K562 (cell line): ENCODE results near the gene IRF2. TPM values are rescaled to one million over a fixed set of nuclear protein-coding genes. Genes with fewer than 3 reads are reported as not detected.

Experiments
- ATAC-seq: fragments of 200-7000 bp; cut with Tn5 transposase; 3 replicates; pipeline ENCODE4 v1.9.1; 2020; ENCODE audit warnings: moderate library complexity
- BruUV-seq: library from RNA; stranded (reverse); fragments of 400-500 nt; replicated peaks from 2 replicates; lab custom pipeline; 2021; lab: Mats Ljungman, UMichigan
- CTCF ChIA-PET: fragments of 300-600 bp; formaldehyde crosslinking; extraction: SDS; loops from one replicate; lab custom pipeline; 2021; ENCODE audit warnings: low intra/inter-chr PET ratio; lab: Yijun Ruan, JAX
- POLR2A ChIA-PET: fragments of 300-600, 350-650 bp; sonication (Branson Sonifier 250); formaldehyde crosslinking; extraction: SDS; loops from one replicate; lab custom pipeline; 2021; ENCODE audit warnings: antibody characterized with exemption, inconsistent platforms; lab: Yijun Ruan, JAX
- DNase-seq, 4 experiments: peaks; one replicate each; pipeline versions ENCODE4 v3.0.0 to v3.0.0-alpha.2; 2011 to 2018; ENCODE audit warnings: low spot score in 3 of 4, mixed read lengths in 3 of 4; ENCODE audit errors: extremely low read depth in 1 of 4
- FAIRE-seq: peaks from 2 replicates; lab custom pipeline; 2011; peaks lifted over from hg19 to GRCh38; lab: Jason Lieb, UNC
- H2AFZ ChIP-seq: 2 replicates; pipeline ENCODE4 v1.6.0; 2011; ENCODE audit warnings: low read depth, low read length, control low read depth, inconsistent platforms
- H3K27ac ChIP-seq: fragments of 200-600 bp; 3 replicates; pipeline ENCODE4 v1.8.0; 2011; ENCODE audit warnings: low read depth, mild to moderate bottlenecking, control low read depth, inconsistent platforms, low read length, moderate library complexity, mixed read lengths; ENCODE audit errors: extremely low read depth
- H3K27me3 ChIP-seq, 2 experiments: fragments of 300-600 bp in 1 of 2; 2 replicates in 1 of 2; 3 replicates in 1 of 2; pipeline versions ENCODE4 v1.6.0 to v1.8.0; 2011; ENCODE audit warnings: inconsistent platforms in 2 of 2, low read length in 2 of 2, mild to moderate bottlenecking in 1 of 2, mixed read lengths in 1 of 2, moderate library complexity in 1 of 2; ENCODE audit not compliant: control insufficient read depth in 2 of 2, insufficient read depth in 2 of 2
- H3K36me3 ChIP-seq: fragments of 300-600 bp; 3 replicates; pipeline ENCODE4 v1.8.0; 2011; ENCODE audit warnings: mild to moderate bottlenecking, low read length, inconsistent platforms; ENCODE audit not compliant: control insufficient read depth, insufficient read depth
- H3K4me1 ChIP-seq, 2 experiments: fragments of 200-600 bp in 1 of 2; replicated peaks in 1 of 2; 2 replicates in 1 of 2; 3 replicates in 1 of 2; pipeline versions ENCODE4 v1.5.1 to v1.8.0; 2011; ENCODE audit warnings: inconsistent platforms in 2 of 2, low read length in 2 of 2, mild to moderate bottlenecking in 1 of 2, mixed read lengths in 1 of 2, moderate library complexity in 1 of 2; ENCODE audit not compliant: control insufficient read depth in 2 of 2, insufficient read depth in 2 of 2
- H3K4me2 ChIP-seq: 2 replicates; pipeline ENCODE4 v1.6.1; 2011; ENCODE audit warnings: low read length, control low read depth, inconsistent platforms, mixed read lengths; ENCODE audit not compliant: insufficient read depth
- H3K4me3 ChIP-seq: fragments of 200-600 bp; sonication (generic), shearing (Covaris generic); 2 replicates; pipeline ENCODE4 v1.5.1; 2016; ENCODE audit warnings: control low read depth, inconsistent platforms
- H3K79me2 ChIP-seq: fragments of 200-600 bp; 3 replicates; pipeline ENCODE4 v1.8.0; 2011; ENCODE audit warnings: low read length, inconsistent platforms; ENCODE audit not compliant: control insufficient read depth, insufficient read depth
- H3K9ac ChIP-seq, 2 experiments: 2 replicates each; pipeline versions ENCODE4 v1.6.0 to v1.6.1; 2011; ENCODE audit warnings: low read depth in 2 of 2, low read length in 2 of 2, control low read depth in 1 of 2, inconsistent platforms in 1 of 2, mild to moderate bottlenecking in 1 of 2, mixed read lengths in 1 of 2; ENCODE audit not compliant: insufficient read depth in 1 of 2
- H3K9me1 ChIP-seq: one replicate; pipeline ENCODE4 v1.6.0; 2011; ENCODE audit warnings: inconsistent platforms, mild to moderate bottlenecking, low read length, moderate library complexity; ENCODE audit not compliant: control insufficient read depth, insufficient read depth
- H3K9me3 ChIP-seq: replicated peaks from 2 replicates; pipeline ENCODE4 v1.5.1; 2011; ENCODE audit warnings: low read depth, low read length, inconsistent platforms; ENCODE audit not compliant: control insufficient read depth, insufficient read depth
- H4K20me1 ChIP-seq: replicated peaks from 2 replicates; pipeline ENCODE4 v1.6.1; 2011; ENCODE audit warnings: low read length, inconsistent platforms, mixed read lengths; ENCODE audit not compliant: control insufficient read depth, insufficient read depth
- CBX8 ChIP-seq: fragments of 200-600 bp; sonication (generic); IDR thresholded peaks from 2 replicates; pipeline ENCODE4 v1.6.1; 2012; ENCODE audit warnings: borderline replicate concordance, mixed run types, low read depth, mild to moderate bottlenecking, moderate library complexity, mixed read lengths, low read length, control low read depth, inconsistent platforms; ENCODE audit not compliant: poor library complexity, severe bottlenecking; ENCODE audit errors: extremely low read depth
- DDX20 ChIP-seq: fragments of 450-650 bp; IDR thresholded peaks from 2 replicates; pipeline ENCODE4 v1.6.1; 2016; ENCODE audit warnings: missing genetic modification characterization, low read depth, mild to moderate bottlenecking, missing compliant biosample characterization, moderate library complexity
- ELF2 ChIP-seq: fragments of 250-450 bp; sonication (Bioruptor Pico); IDR thresholded peaks from 2 replicates; pipeline ENCODE4 v1.5.0; 2021; ENCODE audit warnings: mild to moderate bottlenecking
- PHTF2 ChIP-seq: fragments of 250-450 bp; sonication (Bioruptor Pico); IDR thresholded peaks from 2 replicates; pipeline ENCODE4 v1.5.0; 2021; ENCODE audit warnings: mild to moderate bottlenecking
- PTTG1 ChIP-seq: fragments of 450-650 bp; IDR thresholded peaks from 2 replicates; pipeline ENCODE4 v1.6.1; 2016; ENCODE audit warnings: low read depth, mild to moderate bottlenecking, missing genetic modification characterization, missing compliant biosample characterization
- SIX5 ChIP-seq, 2 experiments: IDR thresholded peaks; 2 replicates each; pipeline ENCODE4 v1.6.1; 2011; ENCODE audit warnings: low read length in 2 of 2, borderline replicate concordance in 1 of 2, low read depth in 1 of 2, mild to moderate bottlenecking in 1 of 2, moderate library complexity in 1 of 2; ENCODE audit not compliant: insufficient read depth in 1 of 2
- SREBF1 ChIP-seq: fragments of 150-350 bp; IDR thresholded peaks from 2 replicates; pipeline ENCODE4 v1.6.1; 2014; ENCODE audit warnings: antibody characterized with exemption, low read depth, low read length, borderline replicate concordance
- ZNF175 ChIP-seq: fragments of 200-800 bp; sonication (Bioruptor generic); IDR thresholded peaks from 2 replicates; pipeline ENCODE4 v1.6.1; 2016; ENCODE audit warnings: low read depth, mild to moderate bottlenecking, missing genetic modification characterization, missing compliant biosample characterization
- ZNF217 ChIP-seq: sonication (generic); formaldehyde crosslinking; IDR thresholded peaks from 2 replicates; pipeline ENCODE4 v1.8.0; 2022; ENCODE audit warnings: mild to moderate bottlenecking, missing genetic modification reagents
- ZNF668 ChIP-seq: fragments of 250-450 bp; sonication (Bioruptor Pico); IDR thresholded peaks from 2 replicates; pipeline ENCODE4 v1.8.0; 2022; ENCODE audit warnings: mild to moderate bottlenecking, inconsistent platforms
- WGBS: fragments of 100-300 bp; shearing (Covaris generic); methylation state at CpG from one replicate; pipeline ENCODE4 v1.1.6; 2016; ENCODE audit warnings: low coverage, mixed read lengths; ENCODE audit not compliant: insufficient coverage; ENCODE audit errors: missing lambda C conversion rate; 5-methylcytosine and 5-hydroxymethylcytosine counted together
- in situ Hi-C: fragments of 300-500 bp; cut with MboI; formaldehyde crosslinking; loops from 4 replicates; pipeline ENCODE4 v1.15.0; 2018; ENCODE audit warnings: inconsistent platforms, mixed read lengths
- intact Hi-C: fragments of 100-400 bp; cut with micrococcal nuclease; formaldehyde crosslinking; loops from 2 replicates; pipeline ENCODE4 v1.14.2; 2022
- polyA plus RNA-seq, 8 experiments: library from polyadenylated mRNA; depleted of rRNA in 4 of 8; stranded (reverse) in 5 of 8; unstranded in 3 of 8; fragments of >200 nt; fragmentation: Nextera tagmentation in 2 of 8; fragmentation: Illumina TruSeq in 1 of 8; extraction: Ambion mirVana in 2 of 8; extraction: Trizol in 1 of 8; gene quantifications; 2 replicates each; pipeline versions ENCODE4 v1.2.1 to v1.2.3, GENCODE V29; 2011 to 2014; ENCODE audit warnings: inconsistent platforms in 1 of 8, missing spikeins in 1 of 8
- total RNA-seq, 7 experiments: library from RNA; depleted of rRNA in 6 of 7; stranded (reverse); fragments of >200 nt in 6 of 7; fragmentation: Illumina TruSeq in 2 of 7; extraction: Trizol in 2 of 7; gene quantifications; 2 replicates each; pipeline versions ENCODE4 v1.2.1 to v1.2.3, GENCODE V29; 2011 to 2021; ENCODE audit warnings: low replicate concordance in 1 of 7
- TF ChIP-seq, protein P1 (sequence below): fragments of 450-650 bp; IDR thresholded peaks from 2 replicates; pipeline ENCODE4 v1.6.1; 2016; ENCODE audit warnings: borderline replicate concordance
- TF ChIP-seq, protein P2 (sequence below): fragments of 450-650 bp; IDR thresholded peaks from 2 replicates; pipeline ENCODE4 v1.6.1; 2018; ENCODE audit not compliant: partially characterized antibody

IRF2 gene
- total and polyA plus RNA-seq, 9 of the 15 experiments (the other 6 are each of a cell fraction or from before 2014, with no cell fraction given), result 7.1 to 17.1 (median 11.3) TPM

DNA sequence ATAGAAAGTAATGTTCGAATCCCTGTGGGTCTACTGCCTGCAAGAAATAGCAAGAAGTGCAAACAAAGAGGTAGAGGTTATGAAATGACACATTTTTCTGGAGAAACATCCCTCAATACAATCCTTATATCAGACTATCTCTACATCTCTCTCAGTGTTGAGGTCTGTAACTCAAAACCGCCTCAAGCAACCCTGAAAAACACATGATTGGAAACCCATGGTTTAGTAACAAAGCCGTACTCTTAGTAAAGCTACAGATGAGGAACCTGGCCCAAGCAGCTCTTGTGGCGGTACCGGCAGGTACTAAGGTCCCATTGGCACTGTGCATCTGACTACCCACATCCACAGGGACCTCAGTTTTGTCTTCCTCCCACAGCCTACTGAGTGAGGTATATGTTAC, 53.9 kb downstream of the IRF2 start:
- no peaks in the 10 kb centered on the region for H3K27me3 ChIP-seq
- no peak overlapping the region for H2AFZ ChIP-seq
- intact Hi-C loops, result no loop called here
- no peak overlapping the region for H3K9ac ChIP-seq
- in situ Hi-C loops, result no loop called here
- peaks cover 6% of the 10 kb centered on the region; the same call in 1 of the 3 replicates for H3K79me2 ChIP-seq
- H3K27ac ChIP-seq, result no peak overlapping the region
- H3K9me1 ChIP-seq, result no peaks in the 10 kb centered on the region
- H3K4me3 ChIP-seq, result no peak overlapping the region
- peaks cover 32% of the 10 kb centered on the region for H3K36me3 ChIP-seq
- FAIRE-seq (no peak), DNase-seq (no peak), ATAC-seq (no peak)
- 87% methylated on average over 5 of the region's 5 CpGs for WGBS
- H3K9me3 ChIP-seq, result peaks cover 7% of the 10 kb centered on the region
- H3K4me2 ChIP-seq, result no peak overlapping the region
- BruUV-seq, result no TSS peak
- H4K20me1 ChIP-seq, result 0 out of 2 replicates have a peak, but pooled peaks cover 3% of the 10 kb centered on the region
- H3K4me1 ChIP-seq, result peaks cover 5 to 20% of the 10 kb centered on the region in 2 experiments
- POLR2A ChIA-PET, result no interaction called here
- CTCF ChIA-PET, result no interaction called here
- no peak for TF ChIP-seq ELF2 (CRISPR knock-in tag)
- no peak for TF ChIP-seq ZNF217 (CRISPR knock-in tag)
- TF ChIP-seq PTTG1, result no peak
- TF ChIP-seq SIX5 (IDR thresholded peaks at IDR 0.05; ENCODE audit: borderline replicate concordance in 1 of 2, insufficient read depth in 1 of 2, low read depth in 1 of 2, low read length in 2 of 2), result no peak
- no peak for TF ChIP-seq CBX8
- TF ChIP-seq DDX20, result no peak
- TF ChIP-seq, protein P1, sequence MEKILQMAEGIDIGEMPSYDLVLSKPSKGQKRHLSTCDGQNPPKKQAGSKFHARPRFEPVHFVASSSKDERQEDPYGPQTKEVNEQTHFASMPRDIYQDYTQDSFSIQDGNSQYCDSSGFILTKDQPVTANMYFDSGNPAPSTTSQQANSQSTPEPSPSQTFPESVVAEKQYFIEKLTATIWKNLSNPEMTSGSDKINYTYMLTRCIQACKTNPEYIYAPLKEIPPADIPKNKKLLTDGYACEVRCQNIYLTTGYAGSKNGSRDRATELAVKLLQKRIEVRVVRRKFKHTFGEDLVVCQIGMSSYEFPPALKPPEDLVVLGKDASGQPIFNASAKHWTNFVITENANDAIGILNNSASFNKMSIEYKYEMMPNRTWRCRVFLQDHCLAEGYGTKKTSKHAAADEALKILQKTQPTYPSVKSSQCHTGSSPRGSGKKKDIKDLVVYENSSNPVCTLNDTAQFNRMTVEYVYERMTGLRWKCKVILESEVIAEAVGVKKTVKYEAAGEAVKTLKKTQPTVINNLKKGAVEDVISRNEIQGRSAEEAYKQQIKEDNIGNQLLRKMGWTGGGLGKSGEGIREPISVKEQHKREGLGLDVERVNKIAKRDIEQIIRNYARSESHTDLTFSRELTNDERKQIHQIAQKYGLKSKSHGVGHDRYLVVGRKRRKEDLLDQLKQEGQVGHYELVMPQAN, result no peak
- TF ChIP-seq PHTF2 (CRISPR knock-in tag), result no peak
- no peak for TF ChIP-seq SREBF1
- no peak for TF ChIP-seq ZNF668 (CRISPR knock-in tag)
- TF ChIP-seq ZNF175 (CRISPR knock-in tag), result no peak
- TF ChIP-seq, protein P2, sequence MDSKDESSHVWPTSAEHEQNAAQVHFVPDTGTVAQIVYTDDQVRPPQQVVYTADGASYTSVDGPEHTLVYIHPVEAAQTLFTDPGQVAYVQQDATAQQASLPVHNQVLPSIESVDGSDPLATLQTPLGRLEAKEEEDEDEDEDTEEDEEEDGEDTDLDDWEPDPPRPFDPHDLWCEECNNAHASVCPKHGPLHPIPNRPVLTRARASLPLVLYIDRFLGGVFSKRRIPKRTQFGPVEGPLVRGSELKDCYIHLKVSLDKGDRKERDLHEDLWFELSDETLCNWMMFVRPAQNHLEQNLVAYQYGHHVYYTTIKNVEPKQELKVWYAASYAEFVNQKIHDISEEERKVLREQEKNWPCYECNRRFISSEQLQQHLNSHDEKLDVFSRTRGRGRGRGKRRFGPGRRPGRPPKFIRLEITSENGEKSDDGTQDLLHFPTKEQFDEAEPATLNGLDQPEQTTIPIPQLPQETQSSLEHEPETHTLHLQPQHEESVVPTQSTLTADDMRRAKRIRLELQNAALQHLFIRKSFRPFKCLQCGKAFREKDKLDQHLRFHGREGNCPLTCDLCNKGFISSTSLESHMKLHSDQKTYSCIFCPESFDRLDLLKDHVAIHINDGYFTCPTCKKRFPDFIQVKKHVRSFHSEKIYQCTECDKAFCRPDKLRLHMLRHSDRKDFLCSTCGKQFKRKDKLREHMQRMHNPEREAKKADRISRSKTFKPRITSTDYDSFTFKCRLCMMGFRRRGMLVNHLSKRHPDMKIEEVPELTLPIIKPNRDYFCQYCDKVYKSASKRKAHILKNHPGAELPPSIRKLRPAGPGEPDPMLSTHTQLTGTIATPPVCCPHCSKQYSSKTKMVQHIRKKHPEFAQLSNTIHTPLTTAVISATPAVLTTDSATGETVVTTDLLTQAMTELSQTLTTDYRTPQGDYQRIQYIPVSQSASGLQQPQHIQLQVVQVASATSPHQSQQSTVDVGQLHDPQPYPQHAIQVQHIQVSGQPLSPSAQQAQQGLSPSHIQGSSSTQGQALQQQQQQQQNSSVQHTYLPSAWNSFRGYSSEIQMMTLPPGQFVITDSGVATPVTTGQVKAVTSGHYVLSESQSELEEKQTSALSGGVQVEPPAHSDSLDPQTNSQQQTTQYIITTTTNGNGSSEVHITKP, result no peak
